ENCODE results near the gene TNNC1. TPM values are rescaled to one million over a fixed set of nuclear protein-coding genes. Genes with fewer than 3 reads are reported as not detected.
A peak's percentile ranks its signal among the peaks of the same experiment; 100 is the strongest.

Gene TNNC1
- total RNA-seq, 5 donors from 2014 or later (not counting 1 experiment from before 2014, with no cell fraction given), result 2.8 to 8.8 (median 4.5) TPM

- no peaks in the 10 kb centered on the region for H3K27me3 Mint-ChIP-seq
- H3K9me3 Mint-ChIP-seq, result no peaks in the 10 kb centered on the region
- H3K36me3 ChIP-seq (ENCODE audit: control insufficient read depth in 2 of 2, extremely low read depth in 1 of 2, insufficient read depth in 1 of 2, low read length in 1 of 2), result peaks cover 13 to 29% of the 10 kb centered on the region in 2 donors
- ATAC-seq (replicated peaks in 1 of 4), result no peak
- POLR2A ChIA-PET, result no interaction called here
- CTCF ChIA-PET, result interaction anchor here (1.2 to 1.7 kb wide), 2 partner anchors 11 to 47 kb away, joined by 5 read pairs; no protein-coding TSS in a partner anchor
- H3K27me3 ChIP-seq (replicated peaks in 1 of 2; ENCODE audit: control insufficient read depth in 2 of 2, extremely low read depth in 1 of 2, insufficient read depth in 2 of 2, low read length in 1 of 2), result no peaks in the 10 kb centered on the region
- peaks cover 30 to 55% (median 52%) of the 10 kb centered on the region in 3 donors for H3K4me1 Mint-ChIP-seq
- H3K4me3 ChIP-seq (ENCODE audit: control insufficient read depth in 1 of 2, extremely low read depth in 1 of 2, low read length in 1 of 2), result no peak overlapping the region
- H3K27ac ChIP-seq (ENCODE audit: low read length), result no peak overlapping the region
- no peaks in the 10 kb centered on the region for H3K9me3 ChIP-seq
- H3K4me1 ChIP-seq (ENCODE audit: control insufficient read depth in 1 of 2, extremely low read depth in 1 of 2, insufficient read depth in 2 of 2, low read length in 2 of 2), result peaks cover 12 to 47% of the 10 kb centered on the region in 2 experiments
- peaks cover 21% of the 10 kb centered on the region for H3K36me3 Mint-ChIP-seq
- WGBS (ENCODE audit: insufficient coverage), result 73% methylated on average over 9 of the region's 14 CpGs
- no peak overlapping the region for H3K27ac Mint-ChIP-seq
- peak in 3 of 35 experiments; percentile 12 to 34 (median 16) for DNase-seq
- no peak overlapping the region for H3K4me3 Mint-ChIP-seq
Measured at GRCh38 chr3:52458770-52459545, 5.1 kb upstream of the TNNC1 start.

GRCh38 chr3:52458031-52458760 lies 4.4 kb upstream of the TNNC1 start:
- Histone ChIP-seq H3K36me3 (ENCODE audit: control insufficient read depth in 2 of 2, extremely low read depth in 1 of 2, insufficient read depth in 1 of 2, low read length in 1 of 2) (peaks cover 13 to 29% of the 10 kb centered on the region in 2 donors), H3K4me1 (ENCODE audit: control insufficient read depth in 1 of 2, extremely low read depth in 1 of 2, insufficient read depth in 2 of 2, low read length in 2 of 2) (peaks cover 12 to 51% of the 10 kb centered on the region in 2 experiments), H3K27ac (ENCODE audit: low read length) (no peak overlapping the region), H3K27me3 (replicated peaks in 1 of 2; ENCODE audit: control insufficient read depth in 2 of 2, extremely low read depth in 1 of 2, insufficient read depth in 2 of 2, low read length in 1 of 2) (no peaks in the 10 kb centered on the region), H3K4me3 (ENCODE audit: control insufficient read depth in 1 of 2, extremely low read depth in 1 of 2, low read length in 1 of 2) (no peak overlapping the region), H3K9me3 (no peaks in the 10 kb centered on the region)
- H3K36me3 Mint-ChIP-seq, result peaks cover 19% of the 10 kb centered on the region
- H3K9me3 Mint-ChIP-seq, result no peaks in the 10 kb centered on the region
- no peak overlapping the region for H3K4me3 Mint-ChIP-seq
- DNase-seq, result no peak
- no peak for ATAC-seq (replicated peaks in 1 of 4)
- CTCF ChIA-PET, result interaction anchor here (1.2 to 1.7 kb wide), 2 partner anchors 11 to 46 kb away, joined by 5 read pairs; no protein-coding TSS in a partner anchor
- peaks cover 30 to 58% (median 53%) of the 10 kb centered on the region in 3 donors for H3K4me1 Mint-ChIP-seq
- peak overlapping the region; percentile 12 to 14 for H3K27ac Mint-ChIP-seq
- 94% methylated on average over 5 of the region's 6 CpGs for WGBS (ENCODE audit: insufficient coverage)
- POLR2A ChIA-PET, result interaction anchor here in 1 of 2 donors (0.5 kb wide), 1 partner anchor 240 kb away, joined by 3 read pairs; no protein-coding TSS in a partner anchor
- H3K27me3 Mint-ChIP-seq, result no peaks in the 10 kb centered on the region

GRCh38 chr3:52456800-52457183 lies 3.0 kb upstream of the TNNC1 start:
- Histone ChIP-seq H3K4me3 (ENCODE audit: control insufficient read depth in 1 of 2, extremely low read depth in 1 of 2, low read length in 1 of 2) (peak overlapping the region; percentile 79 to 97), H3K27me3 (replicated peaks in 1 of 2; ENCODE audit: control insufficient read depth in 2 of 2, extremely low read depth in 1 of 2, insufficient read depth in 2 of 2, low read length in 1 of 2) (no peaks in the 10 kb centered on the region), H3K9me3 (no peaks in the 10 kb centered on the region), H3K27ac (ENCODE audit: low read length) (peak overlapping the region; percentile 88), H3K4me1 (ENCODE audit: control insufficient read depth in 1 of 2, extremely low read depth in 1 of 2, insufficient read depth in 2 of 2, low read length in 2 of 2) (peaks cover 12 to 51% of the 10 kb centered on the region in 2 experiments), H3K36me3 (ENCODE audit: control insufficient read depth in 2 of 2, extremely low read depth in 1 of 2, insufficient read depth in 1 of 2, low read length in 1 of 2) (peaks cover 8 to 24% of the 10 kb centered on the region in 2 donors)
- no peaks in the 10 kb centered on the region for H3K9me3 Mint-ChIP-seq
- peak overlapping the region; percentile 89 to 98 (median 91) for H3K4me3 Mint-ChIP-seq
- DNase-seq, result peak in 1 of 35 experiments; percentile 25
- H3K27ac Mint-ChIP-seq, result peak overlapping the region; percentile 95 to 97
- CTCF ChIA-PET, result no interaction called here
- H3K4me1 Mint-ChIP-seq, result peaks cover 30 to 48% (median 43%) of the 10 kb centered on the region in 3 donors
- H3K36me3 Mint-ChIP-seq, result peaks cover 15% of the 10 kb centered on the region
- WGBS (ENCODE audit: insufficient coverage), result no CpG with 5 or more reads among the region's 5 CpGs
- H3K27me3 Mint-ChIP-seq, result no peaks in the 10 kb centered on the region
- POLR2A ChIA-PET, result interaction anchor here (0.6 to 0.7 kb wide), 2 partner anchors 151 to 239 kb away, joined by 3 read pairs; no protein-coding TSS in a partner anchor
- ATAC-seq (replicated peaks in 1 of 4), result no peak

- peak overlapping the region; percentile 95 to 97 for H3K27ac Mint-ChIP-seq
- Histone ChIP-seq H3K9me3 (no peaks in the 10 kb centered on the region), H3K4me3 (ENCODE audit: control insufficient read depth in 1 of 2, extremely low read depth in 1 of 2, low read length in 1 of 2) (peak overlapping the region; percentile 79 to 97), H3K27ac (ENCODE audit: low read length) (peak overlapping the region; percentile 88), H3K4me1 (ENCODE audit: control insufficient read depth in 1 of 2, extremely low read depth in 1 of 2, insufficient read depth in 2 of 2, low read length in 2 of 2) (peaks cover 12 to 50% of the 10 kb centered on the region in 2 experiments), H3K27me3 (replicated peaks in 1 of 2; ENCODE audit: control insufficient read depth in 2 of 2, extremely low read depth in 1 of 2, insufficient read depth in 2 of 2, low read length in 1 of 2) (no peaks in the 10 kb centered on the region), H3K36me3 (ENCODE audit: control insufficient read depth in 2 of 2, extremely low read depth in 1 of 2, insufficient read depth in 1 of 2, low read length in 1 of 2) (peaks cover 8 to 23% of the 10 kb centered on the region in 2 donors)
- ChIA-PET POLR2A (interaction anchor here in 1 of 2 donors (0.6 kb wide), 1 partner anchor 238 kb away, joined by 3 read pairs; no protein-coding TSS in a partner anchor), CTCF (no interaction called here)
- H3K9me3 Mint-ChIP-seq, result no peaks in the 10 kb centered on the region
- DNase-seq (peak in 2 of 35 experiments; percentile 23 to 28), ATAC-seq (replicated peaks in 1 of 4) (no peak)
- no peaks in the 10 kb centered on the region for H3K27me3 Mint-ChIP-seq
- peaks cover 30 to 48% (median 43%) of the 10 kb centered on the region in 3 donors for H3K4me1 Mint-ChIP-seq
- H3K4me3 Mint-ChIP-seq, result peak overlapping the region; percentile 89 to 98 (median 91)
- WGBS (ENCODE audit: insufficient coverage), result 33% methylated on average over 4 of the region's 13 CpGs
- H3K36me3 Mint-ChIP-seq, result peaks cover 15% of the 10 kb centered on the region
Measured at GRCh38 chr3:52456169-52456799, 2.4 kb upstream of the TNNC1 start.

- Histone ChIP-seq H3K9me3 (no peaks in the 10 kb centered on the region), H3K27ac (ENCODE audit: low read length) (peak within 1 kb of the TSS; percentile 99), H3K4me3 (ENCODE audit: control insufficient read depth in 1 of 2, extremely low read depth in 1 of 2, low read length in 1 of 2) (peak within 1 kb of the TSS; percentile 79 to 97), H3K4me1 (ENCODE audit: control insufficient read depth in 1 of 2, extremely low read depth in 1 of 2, insufficient read depth in 2 of 2, low read length in 2 of 2) (peaks cover 12 to 50% of the 10 kb centered on the region in 2 experiments), H3K36me3 (ENCODE audit: control insufficient read depth in 2 of 2, extremely low read depth in 1 of 2, insufficient read depth in 1 of 2, low read length in 1 of 2) (peaks cover 4 to 17% of the 10 kb centered on the region in 2 donors), H3K27me3 (replicated peaks in 1 of 2; ENCODE audit: control insufficient read depth in 2 of 2, extremely low read depth in 1 of 2, insufficient read depth in 2 of 2, low read length in 1 of 2) (no peaks in the 10 kb centered on the region)
- H3K4me3 Mint-ChIP-seq, result peak within 1 kb of the TSS; percentile 89 to 98 (median 91)
- H3K36me3 Mint-ChIP-seq, result peaks cover 15% of the 10 kb centered on the region
- H3K9me3 Mint-ChIP-seq, result no peaks in the 10 kb centered on the region
- no peaks in the 10 kb centered on the region for H3K27me3 Mint-ChIP-seq
- peak; percentile 87 to 99 (median 95) for DNase-seq
- peak within 1 kb of the TSS; percentile 97 to 98 for H3K27ac Mint-ChIP-seq
- CTCF ChIA-PET, result no interaction called here
- ATAC-seq (replicated peaks in 1 of 4), result peak; percentile 93 to 98 (median 94)
- POLR2A ChIA-PET, result no interaction called here
- peaks cover 30 to 48% (median 41%) of the 10 kb centered on the region in 3 donors for H3K4me1 Mint-ChIP-seq
- WGBS (ENCODE audit: insufficient coverage), result under 1% methylated on average over 81 of the region's 86 CpGs
Measured at GRCh38 chr3:52455283-52456168, 1.7 kb upstream of the TNNC1 start, which contains the start of gene NISCH. Gene NISCH, plus strand, starts transcription at chr3:52455604. Its CDS starts 38 bp downstream, at chr3:52455642.

Data from T-cell (primary cell).